Retinal pigment epithelial cell (primary cell): ENCODE results near the gene CPSF4.
"Not testable (repeated sequence)": the region's sequence is repeated elsewhere in the genome, so short reads cannot be mapped to it uniquely, and the experiment has no call there.

Experiments
- DNase-seq: peaks from one replicate; pipeline ENCODE4 v3.0.0-alpha.2; 2010; ENCODE audit warnings: low read depth
- H3K4me3 ChIP-seq: 2 replicates; pipeline ENCODE4 v1.5.1; 2011; ENCODE audit warnings: mild to moderate bottlenecking, low read length, control low read depth, moderate library complexity
- CTCF ChIP-seq: conservative IDR thresholded peaks from 2 replicates; pipeline ENCODE4 v1.5.1; 2011; ENCODE audit warnings: low read depth, low read length, control low read depth, inconsistent platforms

CPSF4 gene

GRCh38 chr7:99428972-99429566 lies 9.7 kb upstream of the CPSF4 start:
- H3K4me3 ChIP-seq, result no peak overlapping the region
- DNase-seq, result no peak

GRCh38 chr7:99429756-99430155 lies 9.0 kb upstream of the CPSF4 start:
- no peak for TF ChIP-seq CTCF
- no peak overlapping the region for H3K4me3 ChIP-seq
- DNase-seq, result no peak

More at GRCh38 chr7:99428972-99429566, 9.7 kb upstream of the CPSF4 start:
- no peak for TF ChIP-seq CTCF

- DNase-seq, H3K4me3 ChIP-seq: not testable (repeated sequence)
Measured at GRCh38 chr7:99431756-99432540, 6.8 kb upstream of the CPSF4 start.

GRCh38 chr7:99433158-99433557 lies 5.6 kb upstream of the CPSF4 start:
- no peak overlapping the region for H3K4me3 ChIP-seq
- no peak for TF ChIP-seq CTCF
- no peak for DNase-seq

GRCh38 chr7:99437946-99438572 lies 684 bp upstream of the CPSF4 start:
- no peak for DNase-seq
- H3K4me3 ChIP-seq, result peak overlapping the region; percentile 98
- TF ChIP-seq CTCF, result no peak

GRCh38 chr7:99440195-99440594 lies 1.5 kb downstream of the CPSF4 start:
- TF ChIP-seq CTCF, result no peak
- peak overlapping the region; percentile 98 for H3K4me3 ChIP-seq
- DNase-seq, result no peak

- DNase-seq, result no peak
- H3K4me3 ChIP-seq, result no peak overlapping the region
- no peak for TF ChIP-seq CTCF
Measured at GRCh38 chr7:99446096-99446495, 7.4 kb downstream of the CPSF4 start.
